Activated naive CD4-positive, alpha-beta T cell treated with Interleukin-2 at 50 U/mL for 16 hours (primary cell): ENCODE results near the gene CHI3L2.

ENCODE experiments used
- DNase-seq: peaks from one replicate; pipeline ENCODE4 v3.0.0-alpha.2; 2020

Gene CHI3L2

GRCh38 chr1:111221633-111222291 lies 5.8 kb upstream of the CHI3L2 start:
- DNase-seq: peak; percentile 51

- peak; percentile 76 for DNase-seq
These were observed 5.0 kb upstream of the CHI3L2 start for GRCh38 chr1:111222308-111223125.

GRCh38 chr1:111223126-111223685 lies 4.3 kb upstream of the CHI3L2 start:
- DNase-seq: no peak

GRCh38 chr1:111225091-111225490 lies 2.4 kb upstream of the CHI3L2 start:
- DNase-seq: no peak

GRCh38 chr1:111225717-111226400 lies 1.7 kb upstream of the CHI3L2 start:
- DNase-seq: no peak

GRCh38 chr1:111227851-111228747 lies 586 bp downstream of the CHI3L2 start:
- DNase-seq: no peak

- DNase-seq: no peak
These were observed 1.2 kb downstream of the CHI3L2 start for GRCh38 chr1:111228748-111229126.

- DNase-seq: no peak
These were observed 4.6 kb downstream of the CHI3L2 start for GRCh38 chr1:111232134-111232533.

- no peak for DNase-seq
These were observed 6.7 kb downstream of the CHI3L2 start for GRCh38 chr1:111234258-111234657.

- DNase-seq: no peak
These were observed 7.4 kb downstream of the CHI3L2 start for GRCh38 chr1:111234866-111235265.

GRCh38 chr1:111236379-111236778 lies 8.9 kb downstream of the CHI3L2 start:
- no peak for DNase-seq

- no peak for DNase-seq
These were observed 9.3 kb downstream of the CHI3L2 start for GRCh38 chr1:111236806-111237205.

- DNase-seq: no peak
These were observed 10.7 kb downstream of the CHI3L2 start for GRCh38 chr1:111238056-111238795.

GRCh38 chr1:111241797-111242196 lies 14.3 kb downstream of the CHI3L2 start:
- no peak for DNase-seq

- DNase-seq: no peak
These were observed 15.5 kb downstream of the CHI3L2 start for GRCh38 chr1:111242805-111243523.

- DNase-seq: no peak
These were observed 19.8 kb downstream of the CHI3L2 start for GRCh38 chr1:111247125-111247838.

- no peak for DNase-seq
These were observed 22.4 kb downstream of the CHI3L2 start for GRCh38 chr1:111249960-111250359.

- no peak for DNase-seq
These were observed 24.1 kb downstream of the CHI3L2 start for GRCh38 chr1:111251570-111251969.

- no peak for DNase-seq
These were observed 25.3 kb downstream of the CHI3L2 start for GRCh38 chr1:111252786-111253185.

- DNase-seq: no peak
These were observed 26.4 kb downstream of the CHI3L2 start for GRCh38 chr1:111253876-111254275.
